Inferior parietal cortex (tissue), 1 donor: Measurements from ENCODE around the gene MGAT3.
"Not testable (repeated sequence)": the region's sequence is repeated elsewhere in the genome, so short reads cannot be mapped to it uniquely, and the experiment has no call there.

Experiments used
- DNase-seq: peaks from one replicate; pipeline ENCODE4 v3.0.0-alpha.2; 2016; ENCODE audit errors: extremely low spot score

MGAT3 gene

DNA sequence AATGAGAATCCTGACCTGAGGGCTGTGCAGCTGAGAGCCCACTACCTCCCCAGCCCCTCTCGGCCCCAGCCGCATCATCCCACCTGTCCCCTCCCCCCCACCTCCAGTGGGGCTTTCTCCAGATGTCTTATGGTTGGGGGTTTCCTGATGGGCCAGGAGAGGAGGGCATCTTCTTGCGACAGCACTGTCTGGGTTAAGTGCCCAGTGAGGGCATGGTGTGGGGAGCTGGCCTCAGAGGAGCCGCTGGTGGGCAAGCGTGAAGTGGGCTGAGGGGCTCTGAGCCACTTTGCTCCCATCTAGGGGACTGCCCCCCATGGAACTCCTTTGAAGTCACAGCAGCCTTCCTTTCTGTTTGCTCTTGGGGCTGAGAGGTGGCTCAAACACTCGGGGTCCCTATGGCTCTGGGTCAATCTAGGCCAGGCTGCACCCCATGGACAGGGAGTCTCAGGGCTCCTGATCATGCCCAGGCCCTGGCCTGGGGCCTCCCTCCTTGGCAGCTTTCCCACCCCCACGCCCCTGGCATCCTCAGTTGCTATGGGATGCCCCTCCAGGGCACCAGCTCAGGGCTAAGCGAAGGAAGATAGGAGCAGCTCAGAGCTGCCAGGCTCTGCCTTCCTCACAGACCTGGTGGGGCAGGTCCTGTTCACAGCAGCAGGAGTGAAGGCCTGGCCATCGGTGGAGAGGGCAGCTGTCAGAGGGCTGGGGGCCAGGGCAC lies 34.3 kb downstream of the MGAT3 start:
- DNase-seq, result no peak

DNA sequence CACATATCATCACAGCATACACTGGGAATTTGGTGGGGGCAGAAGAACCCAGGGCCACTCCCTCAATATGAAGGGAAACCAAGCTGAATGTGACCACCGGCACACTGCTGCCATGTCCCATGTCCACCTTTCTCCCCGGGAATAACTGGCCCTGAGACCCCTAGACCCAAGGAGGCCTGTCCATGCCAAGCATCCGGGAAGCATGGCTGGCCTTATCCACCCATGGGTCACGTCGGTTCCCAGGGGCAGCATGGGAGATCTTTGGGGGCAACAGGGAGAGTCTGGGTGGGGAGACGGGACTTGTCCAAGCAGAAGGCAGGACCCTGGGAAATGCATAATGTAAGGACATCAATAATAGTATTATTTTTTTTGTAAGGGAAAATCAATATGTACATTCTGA lies 34.9 kb downstream of the MGAT3 start:
- no peak for DNase-seq

DNA sequence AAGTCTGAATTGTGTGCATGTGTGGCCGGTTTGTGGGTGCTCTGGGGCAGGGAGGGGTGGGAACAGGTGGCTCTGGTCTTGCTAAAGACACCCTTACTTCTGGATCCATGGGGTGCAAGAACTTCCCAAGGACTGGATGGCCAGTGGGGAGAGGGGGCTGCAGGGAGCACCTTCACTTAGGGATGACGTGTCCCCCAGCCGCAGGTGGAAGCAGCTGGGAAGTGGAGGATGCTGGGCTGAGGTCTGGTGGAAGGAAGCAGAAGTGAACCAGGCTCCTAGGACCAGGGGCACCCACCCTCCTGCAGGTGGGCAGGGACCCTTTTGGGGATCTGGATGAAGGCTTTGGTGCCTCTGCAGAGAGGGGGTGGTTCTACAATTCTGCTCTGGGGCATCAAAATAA lies 35.4 kb downstream of the MGAT3 start:
- no peak for DNase-seq

GRCh38 chr22:39493759-39494158 lies 36.9 kb downstream of the MGAT3 start:
- no peak for DNase-seq

- DNase-seq, result no peak
Measured at GRCh38 chr22:39494471-39495120, 37.8 kb downstream of the MGAT3 start.

DNA sequence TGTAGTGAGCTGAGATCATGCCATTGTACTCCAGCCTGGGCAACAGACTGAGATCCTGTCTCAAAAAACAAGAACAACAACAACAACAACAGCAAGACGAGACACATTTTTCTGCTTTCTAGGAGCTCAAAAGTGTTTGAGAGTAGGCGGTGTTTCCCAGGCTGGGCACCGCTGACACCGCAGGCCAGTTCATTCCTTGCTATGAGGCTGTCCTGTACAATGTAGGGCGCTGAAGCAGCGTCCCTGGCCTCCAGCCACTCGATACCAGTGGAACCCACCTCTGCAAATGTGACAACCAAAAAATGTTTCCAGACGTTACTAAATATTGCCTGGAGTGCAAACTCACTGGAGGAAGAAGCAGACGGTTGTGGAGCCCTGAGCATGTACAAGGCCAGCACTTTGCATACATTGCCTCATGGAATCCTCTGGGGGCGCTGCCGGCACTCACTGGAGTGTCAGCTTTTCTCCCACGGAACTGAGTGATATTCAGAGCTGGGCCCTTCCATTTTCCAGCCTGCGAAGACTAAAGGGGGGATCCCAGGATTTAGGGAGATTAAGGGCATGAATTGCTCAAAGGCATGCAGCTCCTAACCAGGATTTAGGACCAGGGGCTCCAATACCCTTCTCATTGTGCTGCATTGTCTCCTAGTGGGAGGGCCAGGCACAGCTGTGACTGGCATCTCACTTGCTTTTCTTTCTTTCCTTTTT lies 39.5 kb downstream of the MGAT3 start:
- DNase-seq, result peak; percentile 89

- no peak for DNase-seq
Measured at GRCh38 chr22:39497429-39497828, 40.6 kb downstream of the MGAT3 start.

GRCh38 chr22:39498368-39498767 lies 41.6 kb downstream of the MGAT3 start:
- no peak for DNase-seq

DNA sequence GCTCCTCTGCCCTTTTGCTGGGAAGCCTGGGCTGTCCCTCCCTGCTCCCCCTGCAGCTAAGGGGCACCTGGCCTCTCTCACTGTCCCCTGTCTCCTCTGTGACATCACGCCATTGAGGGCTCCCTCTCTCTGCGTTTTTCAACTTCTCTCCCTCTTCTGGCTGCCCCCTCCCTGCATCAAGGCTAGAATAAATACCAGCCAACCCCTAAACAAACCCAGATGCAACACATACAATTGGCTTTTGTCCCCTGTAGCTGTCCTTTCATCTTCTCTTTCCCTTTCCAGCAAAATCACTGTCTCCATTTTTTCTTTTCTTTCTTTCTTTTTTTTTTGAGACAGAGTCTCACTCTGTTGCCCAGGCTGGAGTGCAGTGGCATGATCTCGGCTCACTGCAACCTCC lies 42.0 kb downstream of the MGAT3 start:
- no peak for DNase-seq

DNA sequence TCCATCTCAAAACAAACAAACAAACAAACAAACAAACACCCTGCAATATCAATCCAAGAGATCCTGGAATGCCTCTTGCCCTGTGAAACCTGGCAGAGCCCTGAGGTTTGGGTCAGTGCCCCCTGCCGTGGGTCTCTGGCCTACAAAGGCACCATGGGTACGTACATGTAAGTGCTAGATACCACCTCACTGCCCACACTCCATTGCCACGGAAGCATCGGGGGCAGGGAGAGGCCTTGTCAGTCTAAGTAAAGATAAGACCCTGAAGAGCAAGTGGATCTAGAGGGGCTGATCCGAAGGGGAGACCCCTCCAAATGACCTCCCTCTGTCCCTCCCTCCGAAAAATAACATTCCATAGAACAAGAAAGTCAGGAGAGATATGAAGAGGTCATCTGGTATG lies 43.3 kb downstream of the MGAT3 start:
- DNase-seq, result no peak

- DNase-seq, result no peak
Measured at GRCh38 chr22:39501644-39502108, 44.9 kb downstream of the MGAT3 start.

GRCh38 chr22:39502109-39502788 lies 45.4 kb downstream of the MGAT3 start, which contains the start of gene MIEF1:
Gene MIEF1 (plus strand): TSS chr22:39502290. CDS start chr22:39511295, 9,005 bp downstream.
- DNase-seq, result peak; percentile 94

- no peak for DNase-seq
Measured at GRCh38 chr22:39502789-39503409, 46.1 kb downstream of the MGAT3 start.

GRCh38 chr22:39503630-39504029 lies 46.8 kb downstream of the MGAT3 start:
- no peak for DNase-seq

DNA sequence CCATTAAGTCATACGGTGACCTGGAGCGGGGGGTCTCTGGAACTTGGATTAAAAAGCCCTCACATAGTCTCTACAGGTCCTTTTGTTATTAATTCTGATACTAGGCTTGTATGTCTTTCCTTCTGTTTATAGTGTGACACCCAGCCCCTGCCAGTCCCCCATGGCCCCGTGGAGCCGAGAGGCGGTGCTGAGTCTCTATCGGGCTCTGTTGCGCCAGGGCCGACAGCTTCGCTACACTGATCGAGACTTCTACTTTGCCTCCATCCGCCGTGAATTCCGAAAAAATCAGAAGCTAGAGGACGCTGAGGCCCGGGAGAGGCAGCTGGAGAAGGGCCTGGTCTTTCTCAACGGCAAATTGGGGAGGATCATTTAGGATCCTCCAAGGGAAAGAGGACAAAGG lies 47.3 kb downstream of the MGAT3 start:
- no peak for DNase-seq

DNA sequence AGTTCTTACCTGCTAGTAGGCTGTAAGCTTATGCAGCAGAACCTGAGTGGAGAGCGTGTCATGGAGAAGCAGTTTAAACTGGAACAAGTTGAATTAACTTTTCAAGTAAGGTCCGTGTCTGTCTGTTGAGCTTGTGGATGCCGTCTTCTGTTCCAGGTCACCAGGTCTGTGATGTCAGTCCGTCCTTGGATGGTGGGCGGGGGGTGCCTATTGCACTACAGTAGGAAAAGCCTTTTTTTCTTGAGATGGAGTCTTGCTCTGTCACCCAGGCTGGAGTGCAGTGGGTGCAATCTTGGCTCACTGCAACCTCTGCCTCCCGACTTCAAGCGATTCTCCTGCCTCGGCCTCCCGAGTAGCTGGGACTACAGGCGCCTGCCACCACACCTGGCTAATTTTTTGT lies 50.2 kb downstream of the MGAT3 start:
- not testable (repeated sequence) for DNase-seq

DNA sequence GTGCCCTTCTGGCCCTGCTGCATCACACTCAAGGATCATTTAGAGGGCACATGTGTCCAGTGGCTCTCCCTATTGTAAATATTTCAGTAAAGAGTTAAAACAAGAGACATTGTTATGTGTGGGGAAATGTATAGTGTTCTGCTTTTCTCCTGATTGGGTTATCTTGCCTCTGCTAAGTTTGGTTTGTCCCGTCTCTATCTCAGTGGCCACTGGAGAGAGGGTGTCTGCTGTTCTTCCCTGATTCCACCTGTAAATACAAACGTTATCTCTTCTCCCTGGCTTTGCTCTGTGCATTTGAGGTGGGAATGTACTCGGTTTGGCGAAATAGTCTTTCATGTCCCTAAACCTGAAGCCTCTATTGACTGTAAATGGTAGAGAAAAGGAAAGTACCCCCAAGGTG lies 51.6 kb downstream of the MGAT3 start:
- DNase-seq, result no peak

GRCh38 chr22:39510529-39511149 lies 53.8 kb downstream of the MGAT3 start:
- no peak for DNase-seq

- DNase-seq, result no peak
Measured at GRCh38 chr22:39511226-39511625, 54.4 kb downstream of the MGAT3 start.

- DNase-seq, result no peak
Measured at GRCh38 chr22:39512026-39512425, 55.2 kb downstream of the MGAT3 start.

- DNase-seq, result no peak
Measured at GRCh38 chr22:39513791-39514190, 57.0 kb downstream of the MGAT3 start.
